Measurements from ENCODE around the gene ELN. TPM values are rescaled to one million over a fixed set of nuclear protein-coding genes. Genes with fewer than 3 reads are reported as not detected.

Gene ELN
- total and polyA plus RNA-seq, 2 of the 8 experiments (the other 6 are each of a cell fraction or from before 2014, with no cell fraction given): 5.1 to 5.6 TPM

GRCh38 chr7:74049997-74050798, 22.2 kb downstream of the ELN start (continued):
- TF ChIP-seq CHD7 (IDR thresholded peaks at IDR 0.05; ENCODE audit: insufficient replicate concordance, low read length): no peak
- TF ChIP-seq NRF1 (IDR thresholded peaks at IDR 0.05; ENCODE audit: low read depth, low read length): no peak
- TF ChIP-seq CHD1 (IDR thresholded peaks at IDR 0.05; ENCODE audit: low read depth, low read length): no peak
- TF ChIP-seq CHD2 (IDR thresholded peaks at IDR 0.05; ENCODE audit: low read length): no peak
- no peak for TF ChIP-seq POLR2AphosphoS5 (IDR thresholded peaks at IDR 0.05; ENCODE audit: low read depth, low read length)
- TF ChIP-seq SUZ12 (IDR thresholded peaks at IDR 0.05; ENCODE audit: low read length): no peak
- no peak for TF ChIP-seq EZH2 (IDR thresholded peaks at IDR 0.05; ENCODE audit: low read depth, low read length, severe bottlenecking)
- no peak for TF ChIP-seq POU5F1 (IDR thresholded peaks at IDR 0.05; ENCODE audit: low read depth, low read length)
- TF ChIP-seq CEBPB (IDR thresholded peaks at IDR 0.05; ENCODE audit: low read depth, low read length): no peak
- TF ChIP-seq RBBP5 (IDR thresholded peaks at IDR 0.05; ENCODE audit: borderline replicate concordance, low read depth, low read length): no peak
